Loucy (cell line): ENCODE results near the gene SERGEF.

Source experiments
- CTCF ChIP-seq: fragments of 200-600 bp; sonication (generic); conservative IDR thresholded peaks from 2 replicates; pipeline ENCODE4 v1.5.1; 2014; ENCODE audit warnings: mild to moderate bottlenecking, antibody characterized with exemption, low read length
- EZH2phosphoT487 ChIP-seq: fragments of 200-600 bp; IDR thresholded peaks from 2 replicates; pipeline ENCODE4 v1.6.1; 2018; ENCODE audit warnings: antibody characterized with exemption, mild to moderate bottlenecking, moderate library complexity, borderline replicate concordance

GRCh38 chr11:17873586-17873985 lies 139.3 kb downstream of the SERGEF start:
- TF ChIP-seq CTCF (no peak), EZH2phosphoT487 (no peak)
